Choroid plexus epithelial cell (primary cell): Measurements from ENCODE around the gene SCUBE1.

Experiments used
- DNase-seq: peaks from one replicate; pipeline ENCODE4 v3.0.0-alpha.2; 2010; ENCODE audit warnings: low read depth
- H3K4me3 ChIP-seq: 2 replicates; pipeline ENCODE4 v1.5.1; 2011; ENCODE audit warnings: low read depth, mild to moderate bottlenecking, control low read depth, low read length, moderate library complexity
- TF ChIP-seq, protein P1 (sequence below): conservative IDR thresholded peaks from 2 replicates; pipeline ENCODE4 v1.5.1; 2011; ENCODE audit warnings: low read depth, mild to moderate bottlenecking, control low read depth, inconsistent platforms, low read length, moderate library complexity

SCUBE1 gene

DNA sequence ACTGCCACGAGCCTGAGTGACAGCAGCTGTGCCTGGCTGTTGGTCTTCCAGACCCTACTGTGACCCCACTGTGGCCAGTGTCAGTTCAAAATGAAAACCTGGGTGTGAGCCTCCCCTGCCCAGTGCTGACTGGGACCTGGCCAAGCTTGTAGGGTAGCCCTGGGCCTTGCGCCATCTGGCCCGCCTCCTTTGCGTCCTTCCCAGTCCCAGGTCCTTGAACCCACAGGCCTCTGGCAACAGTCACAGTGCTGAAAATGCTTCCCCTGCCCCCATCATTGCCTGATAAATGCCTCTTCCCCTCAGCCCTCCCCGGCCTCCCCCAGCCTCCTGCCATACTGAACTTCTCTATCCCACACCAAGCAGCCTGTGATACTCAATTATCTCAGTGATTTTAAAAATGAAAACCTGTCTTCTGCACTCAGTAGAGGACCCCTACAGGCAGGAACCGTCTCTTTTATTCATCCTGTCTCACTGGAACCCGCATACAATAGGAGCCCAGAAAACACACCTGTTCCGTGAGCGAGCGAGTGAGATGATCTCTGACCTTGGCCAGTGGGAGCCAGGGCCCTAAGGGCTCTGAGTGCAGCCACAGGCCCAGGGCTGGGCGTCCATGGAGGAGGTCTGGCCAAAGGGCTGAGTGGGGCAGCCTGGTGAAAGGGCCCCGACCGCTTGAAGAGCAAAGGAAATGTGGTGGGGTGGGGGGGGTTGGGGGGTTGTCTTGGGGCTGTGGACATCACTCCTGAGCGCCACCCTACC, 106.6 kb downstream of the SCUBE1 start:
- TF ChIP-seq, protein P1, sequence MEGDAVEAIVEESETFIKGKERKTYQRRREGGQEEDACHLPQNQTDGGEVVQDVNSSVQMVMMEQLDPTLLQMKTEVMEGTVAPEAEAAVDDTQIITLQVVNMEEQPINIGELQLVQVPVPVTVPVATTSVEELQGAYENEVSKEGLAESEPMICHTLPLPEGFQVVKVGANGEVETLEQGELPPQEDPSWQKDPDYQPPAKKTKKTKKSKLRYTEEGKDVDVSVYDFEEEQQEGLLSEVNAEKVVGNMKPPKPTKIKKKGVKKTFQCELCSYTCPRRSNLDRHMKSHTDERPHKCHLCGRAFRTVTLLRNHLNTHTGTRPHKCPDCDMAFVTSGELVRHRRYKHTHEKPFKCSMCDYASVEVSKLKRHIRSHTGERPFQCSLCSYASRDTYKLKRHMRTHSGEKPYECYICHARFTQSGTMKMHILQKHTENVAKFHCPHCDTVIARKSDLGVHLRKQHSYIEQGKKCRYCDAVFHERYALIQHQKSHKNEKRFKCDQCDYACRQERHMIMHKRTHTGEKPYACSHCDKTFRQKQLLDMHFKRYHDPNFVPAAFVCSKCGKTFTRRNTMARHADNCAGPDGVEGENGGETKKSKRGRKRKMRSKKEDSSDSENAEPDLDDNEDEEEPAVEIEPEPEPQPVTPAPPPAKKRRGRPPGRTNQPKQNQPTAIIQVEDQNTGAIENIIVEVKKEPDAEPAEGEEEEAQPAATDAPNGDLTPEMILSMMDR: no peak
- DNase-seq: no peak
- no peak overlapping the region for H3K4me3 ChIP-seq

DNA sequence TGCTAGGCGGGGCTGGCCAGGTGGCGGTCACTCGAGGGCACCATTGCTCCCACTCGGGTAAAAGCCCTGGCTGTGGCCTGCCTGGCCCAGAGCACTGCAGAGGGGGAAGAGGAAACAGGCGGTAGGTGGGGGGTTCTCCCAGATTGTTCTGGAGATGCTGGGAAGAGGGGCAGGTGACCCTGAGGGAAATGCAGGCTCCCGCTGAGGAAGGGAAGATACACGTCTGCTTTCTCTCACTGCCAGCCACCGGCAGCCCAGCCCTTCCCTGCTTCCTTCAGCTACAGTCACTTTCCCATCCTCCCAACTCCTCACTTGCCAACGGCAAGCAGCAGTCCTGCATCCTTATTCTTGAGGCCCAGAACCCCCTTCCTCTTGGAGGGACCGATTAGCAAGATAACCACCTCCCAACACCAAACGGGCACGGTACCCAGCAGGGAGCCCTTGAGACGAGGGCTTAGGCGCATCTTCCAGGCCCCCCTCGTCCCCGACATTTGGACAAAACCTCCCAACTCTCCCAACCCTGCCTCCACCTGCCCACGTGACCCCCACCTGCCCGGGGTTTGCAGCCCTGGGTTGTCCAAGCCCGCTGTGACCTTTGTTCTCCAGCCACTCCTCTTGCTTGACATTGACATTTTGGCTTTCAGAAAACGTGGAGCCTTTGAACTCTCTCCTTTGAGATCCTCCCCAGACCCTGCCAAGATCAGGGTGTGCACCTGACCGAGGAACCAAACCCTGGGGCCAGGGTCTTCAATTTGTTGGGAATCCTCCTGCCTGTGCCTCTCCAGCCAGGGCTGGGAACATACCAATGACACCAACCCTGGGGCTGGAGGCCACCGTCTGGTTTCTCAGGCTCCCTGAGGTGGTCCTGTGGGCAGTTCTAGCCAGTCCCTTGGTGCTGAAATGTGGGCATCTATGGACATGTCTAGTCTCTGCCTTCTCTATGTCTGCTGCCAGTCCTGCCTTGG, 107.4 kb downstream of the SCUBE1 start:
- no peak overlapping the region for H3K4me3 ChIP-seq
- TF ChIP-seq, protein P1: no peak
- DNase-seq: no peak

DNA sequence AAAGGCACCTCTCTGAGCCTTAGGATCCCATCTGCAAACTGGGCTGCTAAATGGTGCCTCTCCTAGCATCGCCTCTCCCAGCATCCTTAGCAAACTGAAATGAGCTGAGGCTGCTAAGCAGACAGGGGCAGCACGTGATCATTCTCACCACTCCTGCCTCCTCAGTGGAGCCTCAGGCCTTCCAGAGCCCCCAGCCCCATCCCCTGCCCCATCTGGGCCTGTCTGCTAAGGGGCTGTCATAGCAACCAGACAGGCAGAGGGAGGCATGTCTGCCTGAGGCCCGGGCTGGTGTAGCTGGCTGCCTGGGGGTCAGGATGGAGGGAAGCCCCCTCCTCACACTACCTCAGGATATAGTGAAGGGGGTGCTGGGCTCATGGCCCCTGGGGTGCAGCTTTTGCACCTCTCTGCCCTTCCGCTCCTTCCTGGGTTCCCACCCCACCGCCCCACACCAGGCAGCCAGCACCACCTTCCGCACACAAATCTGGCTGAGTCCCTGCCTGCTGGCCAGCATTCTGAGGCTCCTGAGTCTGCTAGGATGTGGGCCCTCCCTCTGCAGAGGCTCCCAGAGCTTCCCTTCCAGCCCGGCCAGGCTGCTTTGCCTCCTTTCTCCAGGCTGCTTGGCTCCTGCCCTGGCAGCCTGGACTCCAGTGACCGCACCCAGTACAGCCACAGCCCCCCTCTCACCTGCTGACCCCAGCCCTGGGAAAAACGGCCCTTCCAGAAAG, 108.7 kb downstream of the SCUBE1 start:
- TF ChIP-seq, protein P1: no peak
- DNase-seq: no peak
- H3K4me3 ChIP-seq: no peak overlapping the region

DNA sequence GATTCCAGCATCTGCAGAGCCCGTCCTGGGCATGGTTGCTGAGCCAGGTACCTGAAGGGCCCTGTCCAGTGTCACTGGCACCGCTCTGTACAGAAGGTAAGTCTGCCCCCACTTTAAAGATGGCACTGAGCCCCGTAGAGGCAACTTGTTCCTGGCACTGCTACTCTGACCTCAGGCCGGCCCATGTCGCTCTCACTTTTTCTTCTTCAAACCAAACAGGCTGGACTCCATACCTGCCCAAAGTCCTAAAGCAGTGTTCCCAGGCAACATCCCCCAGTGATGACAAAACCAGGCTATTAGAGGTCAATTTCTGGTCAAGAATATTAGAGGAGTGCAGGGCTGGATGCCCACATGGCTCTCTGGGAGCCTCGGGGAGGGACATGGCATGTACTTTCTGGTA, 109.6 kb downstream of the SCUBE1 start:
- no peak for DNase-seq
- H3K4me3 ChIP-seq: no peak overlapping the region
- TF ChIP-seq, protein P1: no peak

DNA sequence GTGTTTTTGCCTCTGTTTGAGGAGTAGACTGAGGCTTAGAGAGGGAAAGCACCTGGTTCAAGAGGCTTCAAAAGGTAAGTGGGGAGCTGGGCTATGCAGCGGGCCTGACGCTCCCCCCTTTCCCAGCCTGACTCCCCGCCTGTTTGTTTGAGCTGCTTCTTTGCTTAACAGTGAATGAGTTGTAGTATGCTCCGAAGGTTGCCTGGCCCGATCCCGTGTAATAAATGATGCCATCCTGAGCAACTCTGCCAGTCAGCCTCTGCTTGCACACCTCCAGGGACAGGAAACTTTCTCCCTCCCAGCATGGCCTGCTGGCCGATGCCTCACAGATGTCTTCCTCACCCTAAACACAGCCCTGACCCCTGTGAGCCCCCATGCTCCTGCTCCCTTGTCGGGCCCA, 110.7 kb downstream of the SCUBE1 start:
- no peak for DNase-seq
- H3K4me3 ChIP-seq: no peak overlapping the region
- TF ChIP-seq, protein P1: no peak

DNA sequence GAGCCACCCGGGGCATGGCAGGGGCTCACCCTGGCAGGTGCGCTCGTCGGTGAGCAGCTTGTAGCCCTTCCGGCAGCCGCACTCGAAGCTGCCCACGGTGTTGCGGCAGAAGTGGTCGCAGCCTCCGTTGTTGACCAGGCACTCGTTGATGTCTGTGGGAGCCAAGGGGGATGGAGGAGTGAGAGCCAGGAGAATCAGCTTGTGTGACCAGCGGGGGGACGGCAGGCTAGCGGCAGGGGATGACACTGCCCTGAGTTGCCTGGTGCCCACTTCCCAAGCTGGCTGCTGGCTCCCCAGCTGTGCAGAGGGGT, 111.5 kb downstream of the SCUBE1 start:
- TF ChIP-seq, protein P1: no peak
- DNase-seq: no peak
- no peak overlapping the region for H3K4me3 ChIP-seq
